Endothelial cell (in vitro differentiated cells): Measurements from ENCODE around the gene DUSP14. TPM values are rescaled to one million over a fixed set of nuclear protein-coding genes. Genes with fewer than 3 reads are reported as not detected.

ENCODE experiments used
- DNase-seq: peaks from one replicate; pipeline ENCODE4 v3.0.0; 2021; ENCODE audit warnings: low spot score
- H3K27ac Mint-ChIP-seq: one replicate; pipeline ENCODE4 v1.8.0; 2021; ENCODE audit warnings: mixed read lengths, inconsistent platforms; ENCODE audit not compliant: unreplicated experiment
- H3K27me3 Mint-ChIP-seq: one replicate; pipeline ENCODE4 v1.8.0; 2021; ENCODE audit warnings: mild to moderate bottlenecking, moderate library complexity, mixed read lengths, inconsistent platforms; ENCODE audit not compliant: unreplicated experiment
- H3K36me3 Mint-ChIP-seq: one replicate; pipeline ENCODE4 v1.8.0; 2021; ENCODE audit warnings: mild to moderate bottlenecking, low read depth, mixed read lengths, inconsistent platforms; ENCODE audit not compliant: unreplicated experiment
- H3K4me1 Mint-ChIP-seq: one replicate; pipeline ENCODE4 v1.8.0; 2021; ENCODE audit warnings: mild to moderate bottlenecking, mixed read lengths, inconsistent platforms; ENCODE audit not compliant: unreplicated experiment
- H3K4me3 Mint-ChIP-seq: one replicate; pipeline ENCODE4 v1.8.0; 2021; ENCODE audit warnings: mild to moderate bottlenecking, mixed read lengths, inconsistent platforms; ENCODE audit not compliant: unreplicated experiment
- H3K9me3 Mint-ChIP-seq: one replicate; pipeline ENCODE4 v1.8.0; 2021; ENCODE audit warnings: mixed read lengths, inconsistent platforms; ENCODE audit not compliant: unreplicated experiment
- total RNA-seq: library from RNA; stranded (reverse); fragmentation: NEBNext Ultra II Directional; extraction: Animal tissue kit (Norgen Biotek cat#: 25700); gene quantifications from one replicate; pipeline ENCODE4 v1.2.1, GENCODE V29; 2021; ENCODE audit not compliant: unreplicated experiment
- TF ChIP-seq, protein P1 (sequence below): fragments of 200-600 bp; sonication (generic); IDR thresholded peaks from one replicate; pipeline ENCODE4 v1.5.0; 2021; ENCODE audit warnings: antibody characterized with exemption; ENCODE audit not compliant: unreplicated experiment

Gene DUSP14
- total RNA-seq, 1 donor from 2014 or later: 23.0 TPM

DNA sequence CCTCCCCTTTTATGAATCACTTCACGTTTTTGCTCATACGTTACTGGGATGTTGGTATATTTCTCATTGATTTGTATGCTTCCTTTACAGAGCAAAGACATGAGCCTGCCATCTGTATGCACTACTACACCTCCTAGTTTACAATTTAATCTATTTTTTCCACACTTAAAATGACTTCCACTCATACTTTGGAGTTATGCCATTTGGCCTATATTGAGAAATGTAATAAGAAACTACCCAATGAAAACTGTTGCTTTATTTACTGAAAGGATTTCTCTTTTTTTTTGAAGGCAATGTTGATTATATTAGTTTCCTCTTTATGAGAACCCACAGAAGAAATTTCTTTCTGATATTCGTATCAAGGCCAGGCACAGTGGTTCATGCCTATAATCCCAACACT, 43.1 kb downstream of the DUSP14 start:
- H3K4me1 Mint-ChIP-seq: no peaks in the 10 kb centered on the region
- H3K9me3 Mint-ChIP-seq: no peaks in the 10 kb centered on the region
- H3K27ac Mint-ChIP-seq: no peak overlapping the region
- peaks cover 28% of the 10 kb centered on the region for H3K36me3 Mint-ChIP-seq
- no peak overlapping the region for H3K4me3 Mint-ChIP-seq
- no peak for DNase-seq
- H3K27me3 Mint-ChIP-seq: no peaks in the 10 kb centered on the region
- TF ChIP-seq, protein P1, sequence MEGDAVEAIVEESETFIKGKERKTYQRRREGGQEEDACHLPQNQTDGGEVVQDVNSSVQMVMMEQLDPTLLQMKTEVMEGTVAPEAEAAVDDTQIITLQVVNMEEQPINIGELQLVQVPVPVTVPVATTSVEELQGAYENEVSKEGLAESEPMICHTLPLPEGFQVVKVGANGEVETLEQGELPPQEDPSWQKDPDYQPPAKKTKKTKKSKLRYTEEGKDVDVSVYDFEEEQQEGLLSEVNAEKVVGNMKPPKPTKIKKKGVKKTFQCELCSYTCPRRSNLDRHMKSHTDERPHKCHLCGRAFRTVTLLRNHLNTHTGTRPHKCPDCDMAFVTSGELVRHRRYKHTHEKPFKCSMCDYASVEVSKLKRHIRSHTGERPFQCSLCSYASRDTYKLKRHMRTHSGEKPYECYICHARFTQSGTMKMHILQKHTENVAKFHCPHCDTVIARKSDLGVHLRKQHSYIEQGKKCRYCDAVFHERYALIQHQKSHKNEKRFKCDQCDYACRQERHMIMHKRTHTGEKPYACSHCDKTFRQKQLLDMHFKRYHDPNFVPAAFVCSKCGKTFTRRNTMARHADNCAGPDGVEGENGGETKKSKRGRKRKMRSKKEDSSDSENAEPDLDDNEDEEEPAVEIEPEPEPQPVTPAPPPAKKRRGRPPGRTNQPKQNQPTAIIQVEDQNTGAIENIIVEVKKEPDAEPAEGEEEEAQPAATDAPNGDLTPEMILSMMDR: no peak

DNA sequence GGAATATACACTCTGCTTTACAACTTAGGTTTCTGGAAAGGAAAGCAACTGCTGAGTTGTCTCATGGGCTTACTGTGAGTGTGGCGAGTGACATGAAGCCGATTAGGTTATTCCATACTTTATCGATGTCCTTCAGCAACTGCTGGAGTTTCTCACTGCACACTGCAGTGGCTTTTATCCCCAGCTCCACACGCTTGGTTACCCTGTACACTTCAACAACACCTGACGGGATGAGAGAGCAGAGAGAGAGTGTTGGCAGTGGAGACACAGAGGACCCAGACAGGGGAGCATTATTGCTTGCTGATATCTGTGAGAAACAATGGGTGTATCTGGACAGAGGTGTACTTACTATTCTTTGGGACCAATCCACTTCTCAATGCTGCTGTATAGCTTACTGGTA, 46.2 kb downstream of the DUSP14 start:
- Mint-ChIP-seq H3K27me3 (no peaks in the 10 kb centered on the region), H3K36me3 (peaks cover 33% of the 10 kb centered on the region), H3K9me3 (no peaks in the 10 kb centered on the region), H3K27ac (no peak overlapping the region), H3K4me3 (no peak overlapping the region), H3K4me1 (no peaks in the 10 kb centered on the region)
- TF ChIP-seq, protein P1: no peak
- no peak for DNase-seq

DNA sequence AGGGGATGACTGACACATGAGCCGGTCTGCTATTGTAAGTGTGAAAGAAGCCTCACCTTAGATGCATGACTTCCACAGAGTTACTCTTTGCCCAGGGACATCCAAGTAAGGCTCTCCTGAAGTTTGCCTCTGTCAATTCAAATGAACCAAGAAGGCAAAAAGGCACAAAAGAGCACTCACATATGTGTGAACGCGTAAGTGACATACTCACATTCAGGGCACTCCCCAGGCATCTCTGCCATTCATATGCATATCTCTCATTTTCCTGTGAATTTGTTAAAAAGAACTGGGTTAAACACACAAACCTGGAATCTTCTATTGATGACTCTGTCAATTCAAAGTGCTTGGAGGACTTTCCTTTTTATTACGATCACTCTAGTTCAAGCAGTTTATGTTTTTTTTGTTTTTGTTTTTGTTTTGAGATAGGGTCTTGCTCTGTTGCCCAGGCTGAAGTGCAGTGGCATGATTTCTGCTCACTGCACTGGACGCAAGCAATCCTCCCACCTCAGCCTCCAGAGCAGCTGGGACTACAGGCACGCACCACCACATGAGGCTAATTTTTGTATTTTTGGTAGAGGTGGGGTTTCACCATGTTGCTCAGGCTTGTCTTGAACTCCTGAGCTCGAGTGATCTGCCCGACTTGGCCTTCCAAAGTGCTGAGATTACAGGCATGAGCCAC, 49.4 kb downstream of the DUSP14 start:
- no peak for DNase-seq
- no peaks in the 10 kb centered on the region for H3K4me1 Mint-ChIP-seq
- TF ChIP-seq, protein P1: no peak
- no peak overlapping the region for H3K4me3 Mint-ChIP-seq
- peaks cover 37% of the 10 kb centered on the region for H3K36me3 Mint-ChIP-seq
- no peaks in the 10 kb centered on the region for H3K9me3 Mint-ChIP-seq
- H3K27ac Mint-ChIP-seq: no peak overlapping the region
- H3K27me3 Mint-ChIP-seq: no peaks in the 10 kb centered on the region

GRCh38 chr17:37541880-37542660, 52.4 kb downstream of the DUSP14 start:
- Mint-ChIP-seq H3K27ac (no peak overlapping the region), H3K27me3 (no peaks in the 10 kb centered on the region), H3K36me3 (peaks cover 25% of the 10 kb centered on the region), H3K4me3 (no peak overlapping the region), H3K4me1 (peaks cover 4% of the 10 kb centered on the region), H3K9me3 (no peaks in the 10 kb centered on the region)
- TF ChIP-seq, protein P1: no peak
- DNase-seq: no peak

DNA sequence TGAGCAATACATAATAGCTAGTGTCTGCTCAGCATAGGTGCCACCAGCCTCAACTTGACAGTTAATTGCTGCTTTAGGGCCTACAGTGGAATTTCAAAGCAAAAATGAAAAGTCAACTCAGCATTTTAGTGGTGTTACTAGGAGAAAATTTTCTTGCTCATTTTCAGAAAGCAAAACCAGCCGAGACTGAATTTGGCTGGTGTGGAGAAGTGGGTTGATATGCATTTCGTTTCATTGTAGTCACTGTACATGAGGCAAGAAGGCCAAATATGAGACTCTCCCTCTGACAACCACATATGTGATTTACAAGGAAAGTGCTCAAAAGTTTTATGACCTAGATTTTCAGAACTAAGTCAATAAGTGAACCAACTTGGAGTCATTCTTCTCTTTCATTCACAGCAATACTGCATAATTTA, 54.0 kb downstream of the DUSP14 start:
- Mint-ChIP-seq H3K9me3 (no peaks in the 10 kb centered on the region), H3K27ac (no peak overlapping the region), H3K4me1 (peaks cover 5% of the 10 kb centered on the region), H3K36me3 (peaks cover 13% of the 10 kb centered on the region), H3K4me3 (no peak overlapping the region), H3K27me3 (no peaks in the 10 kb centered on the region)
- TF ChIP-seq, protein P1: no peak
- no peak for DNase-seq
